NCI-H345 (cell line): ENCODE data around the gene NDUFB4.
"Not testable (repeated sequence)": the region's sequence is repeated elsewhere in the genome, so short reads cannot be mapped to it uniquely, and the experiment has no call there.

Experiments
- DNase-seq: peaks from one replicate; lab custom pipeline; 2025; lab: John Stamatoyannopoulos, UW

NDUFB4 gene

DNA sequence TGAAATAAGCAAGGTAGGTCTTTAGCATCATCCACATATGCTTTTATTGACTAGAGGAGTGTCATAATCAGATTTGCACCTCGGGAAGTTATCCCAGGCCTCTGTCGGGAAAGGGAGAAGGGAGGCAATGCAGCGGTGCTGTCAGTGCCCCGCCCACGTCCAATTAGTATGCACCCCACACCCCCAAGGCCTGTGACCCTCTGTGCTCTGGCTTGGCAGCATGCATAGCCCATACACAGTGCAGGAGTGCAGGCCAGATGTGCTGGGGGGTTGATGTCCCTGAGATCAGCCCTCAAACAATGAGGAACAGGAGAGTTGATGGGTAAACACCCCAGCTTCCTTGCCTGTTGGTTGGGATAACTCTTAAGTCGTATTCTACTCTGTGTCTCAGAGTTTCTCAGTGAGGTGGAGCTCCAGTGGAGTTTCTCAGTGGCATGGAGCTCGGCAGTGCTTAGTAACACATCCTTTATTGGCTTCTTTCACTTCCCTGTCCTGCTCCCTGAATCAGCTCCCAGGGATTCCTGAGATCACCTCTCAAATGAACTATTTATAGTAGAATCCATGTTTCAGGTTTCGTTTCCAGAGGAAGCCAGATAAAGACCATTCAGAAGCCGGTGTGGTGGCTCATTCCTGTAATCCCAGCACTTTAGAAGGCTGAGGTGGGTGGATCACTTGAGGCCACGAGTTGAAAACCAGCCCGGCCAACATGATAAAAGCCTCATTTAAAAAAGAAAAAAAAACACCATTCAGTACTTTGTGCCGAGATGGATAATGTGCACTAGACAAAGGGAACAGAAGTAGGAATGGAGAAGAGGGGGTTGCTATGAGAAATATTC lies 26.7 kb upstream of the NDUFB4 start:
- no peak for DNase-seq

DNA sequence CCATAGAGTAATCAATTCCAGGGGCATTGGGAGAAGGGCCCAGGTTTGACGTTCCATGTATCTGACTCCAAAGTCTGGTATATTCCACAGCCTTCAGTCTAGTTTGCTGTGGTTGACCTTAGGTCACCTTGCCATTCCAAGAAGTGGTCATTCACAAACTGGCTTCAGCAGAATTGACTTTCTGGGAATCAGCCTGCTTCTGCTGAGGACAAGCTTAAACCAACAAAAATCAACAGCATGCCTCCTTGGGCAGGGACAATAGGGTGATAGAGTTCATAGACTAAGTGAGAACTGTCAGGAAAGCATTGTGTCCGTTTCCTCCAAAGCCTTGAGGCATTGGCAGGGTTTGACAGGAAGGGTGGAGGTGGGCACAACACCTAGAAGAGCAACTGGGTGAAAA lies 24.1 kb upstream of the NDUFB4 start:
- DNase-seq = no peak

DNA sequence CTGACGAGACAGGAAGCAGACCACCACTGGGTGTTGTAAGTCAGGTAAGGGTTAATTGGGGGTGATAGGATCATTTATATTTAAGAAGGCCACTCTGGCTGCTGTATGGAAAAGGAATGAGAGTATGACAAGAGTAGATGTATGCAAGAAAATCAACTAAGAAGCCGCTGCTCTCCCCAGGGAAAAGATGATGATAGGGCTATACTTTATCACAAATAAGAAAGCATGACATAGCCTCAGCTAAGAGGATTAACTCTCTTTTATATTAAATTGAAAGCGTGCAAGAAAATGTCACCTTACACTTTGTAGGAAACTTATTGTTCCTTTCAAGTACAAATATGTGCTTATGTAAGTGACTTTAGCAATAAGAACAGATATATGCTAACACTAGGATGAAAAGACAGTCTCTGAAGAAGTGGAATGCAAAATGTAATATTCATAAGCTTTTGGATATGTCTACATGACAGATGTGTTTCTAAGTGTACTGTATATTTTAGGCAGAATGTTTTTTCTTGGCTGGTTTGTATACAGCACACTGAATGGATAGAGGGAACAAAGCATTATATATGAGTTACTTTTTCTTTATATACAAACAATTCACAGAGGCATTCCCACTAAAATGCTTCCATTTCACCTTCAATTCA lies 8.7 kb upstream of the NDUFB4 start:
- no peak for DNase-seq

GRCh38 chr3:120595788-120596115 lies 384 bp upstream of the NDUFB4 start:
- no peak for DNase-seq

DNA sequence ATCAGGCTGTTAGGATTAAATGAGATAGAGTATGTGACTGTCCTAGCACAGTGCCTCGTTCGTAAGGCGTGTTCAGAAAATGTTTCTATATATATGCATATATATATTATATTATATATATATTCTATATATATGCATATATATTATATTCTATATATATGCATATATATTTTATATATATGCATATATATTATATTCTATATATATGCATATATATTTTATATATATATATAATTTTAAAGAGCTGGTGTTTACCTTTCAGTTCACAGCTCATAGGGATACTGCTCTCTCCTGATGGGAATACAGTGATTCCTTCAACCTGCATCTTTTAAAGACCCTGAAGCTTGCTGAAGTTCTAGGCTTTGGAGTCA lies 702 bp downstream of the NDUFB4 start:
- no peak for DNase-seq

- DNase-seq = no peak
Measured at GRCh38 chr3:120597445-120598049, 1.4 kb downstream of the NDUFB4 start.

GRCh38 chr3:120599211-120599610 lies 3.1 kb downstream of the NDUFB4 start:
- no peak for DNase-seq

- DNase-seq = no peak
Measured at GRCh38 chr3:120601554-120601953, 5.4 kb downstream of the NDUFB4 start.

DNA sequence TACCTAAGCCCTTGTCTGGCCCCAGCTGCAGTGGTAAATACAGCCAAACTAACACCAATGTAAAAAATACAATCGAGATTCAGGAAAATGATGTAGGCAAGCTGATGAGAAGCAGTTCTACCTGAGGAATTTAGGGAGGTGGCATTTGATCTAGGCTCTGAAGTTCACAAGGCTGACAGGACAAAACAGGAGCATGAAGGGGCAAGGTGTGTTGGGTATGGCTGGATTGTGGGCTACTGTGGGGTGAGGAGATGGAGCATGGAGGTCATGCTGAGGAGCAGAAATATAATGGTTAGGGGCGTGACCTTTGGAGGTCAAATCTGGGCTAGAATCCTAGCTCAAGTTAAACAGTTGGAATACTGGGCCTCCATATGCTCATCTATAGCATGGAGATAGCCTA lies 6.5 kb downstream of the NDUFB4 start:
- DNase-seq = no peak

DNA sequence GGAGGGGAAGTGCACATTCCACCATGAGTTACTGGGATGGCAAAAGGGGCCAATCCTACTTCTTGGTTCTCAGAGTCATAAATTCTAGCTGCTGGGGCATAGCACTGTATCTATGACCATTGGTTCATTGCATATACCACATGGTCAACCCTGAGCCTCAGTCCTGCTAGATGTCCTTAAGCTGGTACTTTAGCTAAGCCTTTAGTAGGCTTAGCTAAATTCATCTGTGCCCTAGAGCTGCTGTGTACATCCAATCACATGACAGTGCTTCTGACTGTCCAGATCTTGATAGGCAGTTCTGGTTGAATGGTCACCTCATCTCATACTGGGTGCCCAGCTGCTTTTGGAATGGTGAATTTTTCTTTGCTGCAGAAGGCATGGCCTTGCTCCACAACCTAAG lies 8.2 kb downstream of the NDUFB4 start:
- no peak for DNase-seq

GRCh38 chr3:120604784-120605183 lies 8.6 kb downstream of the NDUFB4 start:
- no peak for DNase-seq

GRCh38 chr3:120608506-120608905 lies 12.4 kb downstream of the NDUFB4 start:
- DNase-seq = no peak

- DNase-seq = no peak
Measured at GRCh38 chr3:120614765-120615164, 18.6 kb downstream of the NDUFB4 start.

DNA sequence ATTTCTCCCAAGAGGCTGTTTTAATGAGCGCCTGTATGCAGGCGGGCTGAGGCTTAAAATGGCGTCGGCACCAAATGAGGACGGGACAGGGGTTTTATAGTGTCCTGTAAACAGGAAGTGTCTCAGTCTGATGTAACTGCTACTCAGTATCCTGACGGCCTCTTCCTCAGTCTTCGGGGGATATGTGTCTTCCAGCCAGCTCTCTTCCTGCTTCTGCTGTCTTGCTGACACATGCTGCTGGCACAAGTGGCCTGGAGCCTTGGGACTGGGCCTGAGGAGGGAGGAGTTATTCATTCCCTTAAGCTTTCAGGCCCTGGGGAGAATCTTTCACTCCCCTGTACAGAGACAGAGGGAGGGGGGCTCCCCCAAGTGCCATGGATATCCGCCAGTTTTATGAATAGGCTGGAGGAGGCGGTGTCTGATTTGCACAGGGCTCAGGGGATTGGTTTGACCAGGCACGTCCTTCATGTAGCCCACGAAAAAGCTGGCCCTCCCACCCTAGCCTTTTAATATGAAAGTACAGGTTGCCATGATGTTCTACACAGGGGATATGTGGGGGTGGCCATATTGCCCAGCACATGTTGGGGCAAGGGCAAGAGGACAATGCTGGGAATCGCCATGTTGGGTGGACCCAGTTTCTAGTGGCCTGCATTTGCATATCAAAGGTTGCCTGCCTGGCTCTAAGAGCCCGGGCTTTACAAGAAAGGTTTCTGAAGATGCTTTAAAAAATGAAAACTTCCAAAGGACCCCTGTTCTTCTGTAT lies 19.9 kb downstream of the NDUFB4 start:
- no peak for DNase-seq

DNA sequence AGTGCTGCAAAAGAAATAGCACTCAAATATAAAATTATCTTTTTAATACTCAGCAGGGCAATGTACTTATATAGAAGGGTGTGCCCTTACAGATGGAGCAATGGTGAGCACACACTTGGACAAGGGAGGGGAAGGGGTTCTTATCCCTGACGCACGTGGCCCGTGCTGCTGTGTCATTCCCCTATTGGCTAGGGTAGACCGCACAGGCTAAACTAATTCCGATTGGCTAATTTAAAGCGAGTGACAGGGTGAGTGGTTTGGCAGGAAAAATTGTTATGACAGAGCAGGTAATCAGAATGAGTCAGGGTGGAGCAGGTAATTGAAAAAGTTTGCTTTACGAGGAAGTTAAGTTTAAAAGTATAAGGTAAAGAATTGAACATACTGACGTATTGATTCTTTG lies 20.6 kb downstream of the NDUFB4 start:
- DNase-seq = not testable (repeated sequence)

- no peak for DNase-seq
Measured at GRCh38 chr3:120622457-120622856, 26.3 kb downstream of the NDUFB4 start.

GRCh38 chr3:120622870-120623726 lies 27.0 kb downstream of the NDUFB4 start:
- DNase-seq = no peak

- DNase-seq = no peak
Measured at GRCh38 chr3:120623727-120624093, 27.6 kb downstream of the NDUFB4 start.

GRCh38 chr3:120625159-120625586 lies 29.0 kb downstream of the NDUFB4 start:
- no peak for DNase-seq

DNA sequence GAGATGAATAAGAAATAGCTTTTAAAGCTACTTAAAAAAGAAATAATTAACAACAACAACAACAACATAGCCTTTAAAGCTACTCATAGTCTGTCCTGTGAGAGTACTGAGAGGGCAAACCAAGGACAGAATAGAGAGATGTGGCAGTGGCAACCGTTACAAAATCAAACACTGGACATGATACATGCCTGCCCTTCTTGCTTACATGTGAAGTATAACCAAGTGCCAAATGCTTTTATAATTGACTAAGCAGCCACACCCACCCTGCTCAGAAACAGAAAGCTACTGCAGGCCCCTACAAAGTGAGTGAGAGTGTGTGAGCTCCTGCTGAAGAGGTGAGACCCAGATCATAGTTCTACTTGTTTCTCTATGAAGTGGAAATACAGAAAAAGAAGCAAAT lies 38.4 kb downstream of the NDUFB4 start:
- no peak for DNase-seq

DNA sequence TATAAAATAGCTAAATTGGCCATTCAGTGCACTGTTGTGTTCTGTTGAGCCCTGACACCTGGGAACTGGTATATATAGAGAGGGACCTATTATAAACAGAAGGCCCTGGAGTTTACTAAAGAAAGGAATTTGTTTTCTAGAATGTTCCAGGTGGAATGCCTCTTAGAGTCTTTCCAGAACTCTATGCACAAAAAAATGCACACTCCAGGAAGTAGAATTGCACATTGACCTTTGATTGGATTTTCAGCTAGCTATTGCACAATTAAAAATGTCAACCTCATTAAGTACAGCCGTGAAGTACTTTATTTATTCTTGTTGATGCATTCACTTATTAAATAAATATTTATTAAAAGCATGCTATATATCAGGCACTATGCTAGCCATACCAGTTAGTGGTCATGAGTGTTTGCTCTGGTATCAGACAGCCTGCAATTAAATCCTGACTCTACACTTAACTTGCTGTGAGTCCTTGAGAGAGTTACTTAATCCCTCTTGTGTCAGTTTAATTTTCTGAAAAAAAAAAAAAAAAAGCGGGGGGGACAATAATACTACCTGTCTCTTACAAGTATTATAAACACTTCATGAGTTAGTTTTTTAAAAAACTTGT lies 40.8 kb downstream of the NDUFB4 start:
- DNase-seq = no peak
